ELR (cell line): Measurements from ENCODE around the gene SPEM3.
A peak's percentile ranks its signal among the peaks of the same experiment; 100 is the strongest.
"Not testable (repeated sequence)": the region's sequence is repeated elsewhere in the genome, so short reads cannot be mapped to it uniquely, and the experiment has no call there.

Source experiments
- DNase-seq: peaks from one replicate; pipeline ENCODE4 v3.0.0-alpha.2; 2015; ENCODE audit warnings: low read depth

The SPEM3 gene

DNA sequence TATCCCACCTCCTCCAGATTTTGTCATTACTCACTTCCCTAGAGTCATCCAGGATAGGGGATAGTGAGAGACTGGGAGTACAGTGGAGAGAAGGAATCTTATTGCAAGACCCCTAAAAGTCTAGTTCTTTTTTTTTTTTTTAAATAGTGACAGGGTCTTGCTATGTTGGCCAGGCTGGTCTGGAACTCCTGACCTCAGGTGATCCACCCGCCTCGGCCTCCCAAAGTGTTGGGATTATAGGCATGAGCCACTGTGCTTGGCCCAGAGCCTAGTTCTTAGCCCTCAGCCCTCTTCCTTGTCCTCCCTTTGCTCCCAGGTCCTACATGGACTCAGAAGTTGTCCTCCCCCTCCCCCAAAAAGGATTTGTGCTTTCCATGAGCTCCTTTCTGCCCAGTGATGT is 13.5 kb downstream of the SPEM3 start:
- DNase-seq, result no peak

DNA sequence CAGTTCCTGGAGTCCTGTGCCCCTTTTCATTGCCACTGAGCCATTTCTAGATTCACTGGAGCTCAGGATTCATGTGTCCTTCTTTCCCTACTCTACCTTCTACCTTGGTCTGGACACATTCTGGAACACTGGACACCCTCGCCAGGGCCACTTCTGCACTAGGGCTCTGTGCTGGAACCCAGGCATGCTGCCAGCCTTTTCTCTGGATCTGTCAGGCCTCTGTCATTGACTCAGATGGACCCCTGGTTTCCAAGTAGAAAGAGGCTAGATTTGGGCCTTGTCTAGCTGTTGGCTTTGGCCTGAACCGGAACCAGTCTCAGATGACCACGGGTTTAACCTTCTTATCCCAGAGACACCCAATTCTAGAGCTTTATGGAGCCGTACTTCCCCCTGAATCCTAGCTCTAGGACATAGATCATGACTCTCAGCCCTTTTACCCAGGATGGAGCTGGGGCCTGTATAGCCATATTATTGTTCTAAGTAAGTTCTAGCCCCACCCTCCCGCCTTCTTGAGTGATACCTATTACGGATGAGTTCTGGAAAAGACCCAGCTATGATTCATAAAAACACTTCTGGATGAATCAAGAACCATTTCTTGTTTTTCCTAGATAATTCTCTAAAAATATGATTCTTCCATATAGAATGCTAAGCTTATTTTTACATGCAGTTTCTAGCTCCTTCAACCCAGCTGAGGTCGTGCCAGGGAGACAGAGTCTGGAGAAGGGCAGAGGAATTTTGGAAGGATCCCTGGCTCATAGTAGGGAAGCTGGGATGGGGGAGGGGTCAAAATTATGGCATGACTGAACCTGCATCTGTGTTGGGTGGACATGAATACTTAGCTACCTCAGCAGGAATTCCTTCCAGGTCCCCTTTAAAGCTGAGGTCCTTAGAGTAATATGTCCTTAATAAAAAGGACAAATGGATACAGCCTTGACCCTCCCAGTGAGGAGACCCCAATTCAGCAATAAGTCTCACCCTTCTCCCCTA is 15.1 kb downstream of the SPEM3 start:
- DNase-seq, result peak; percentile 62

DNA sequence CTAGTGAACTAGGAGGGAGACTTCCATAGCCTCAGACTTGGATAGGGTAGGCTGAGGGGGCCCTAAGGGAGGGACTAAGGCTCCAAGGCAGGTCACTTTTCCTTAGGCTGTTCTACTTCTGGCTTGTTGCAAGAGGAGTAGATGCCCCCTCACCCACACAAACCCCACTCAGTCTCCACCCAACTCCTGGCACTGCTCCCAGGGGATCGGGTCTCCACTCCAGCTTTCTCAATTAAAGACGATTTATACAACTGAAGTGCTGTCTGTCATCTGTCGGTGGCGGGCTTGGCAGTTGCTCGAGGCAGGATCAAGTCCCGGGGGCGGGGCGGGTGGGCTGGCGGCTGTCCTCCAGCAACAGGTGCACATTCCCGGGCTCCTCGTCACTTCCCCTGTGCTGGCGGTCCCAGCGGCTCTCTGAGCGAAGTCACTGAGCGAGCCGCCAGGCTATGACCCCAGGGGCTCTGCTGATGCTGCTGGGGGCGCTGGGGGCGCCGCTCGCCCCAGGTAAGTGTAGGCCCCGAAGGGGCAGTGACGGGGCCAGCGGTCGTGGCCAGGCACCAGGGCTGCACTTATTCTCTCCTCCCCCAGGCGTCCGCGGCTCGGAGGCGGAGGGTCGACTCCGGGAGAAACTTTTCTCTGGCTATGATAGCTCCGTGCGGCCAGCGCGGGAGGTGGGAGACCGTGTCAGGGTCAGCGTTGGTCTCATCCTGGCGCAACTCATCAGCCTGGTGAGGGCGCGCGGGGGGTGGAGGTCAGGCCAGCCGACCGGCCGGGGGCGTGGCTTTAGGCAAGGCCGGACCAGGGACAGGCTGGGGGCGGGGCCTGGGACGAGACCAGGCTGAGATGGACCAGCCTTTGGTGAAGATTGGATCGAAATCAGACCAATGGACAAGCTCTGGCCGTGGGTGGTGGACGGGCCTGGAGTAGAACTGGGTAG is 16.3 kb downstream of the SPEM3 start, which contains the start of gene CHRNB1:
CHRNB1 (plus strand) TSS at position 380 of the 937 bp plus-strand sequence; CDS start at position 447, 67 bp downstream.
- peak; percentile 62 for DNase-seq

DNA sequence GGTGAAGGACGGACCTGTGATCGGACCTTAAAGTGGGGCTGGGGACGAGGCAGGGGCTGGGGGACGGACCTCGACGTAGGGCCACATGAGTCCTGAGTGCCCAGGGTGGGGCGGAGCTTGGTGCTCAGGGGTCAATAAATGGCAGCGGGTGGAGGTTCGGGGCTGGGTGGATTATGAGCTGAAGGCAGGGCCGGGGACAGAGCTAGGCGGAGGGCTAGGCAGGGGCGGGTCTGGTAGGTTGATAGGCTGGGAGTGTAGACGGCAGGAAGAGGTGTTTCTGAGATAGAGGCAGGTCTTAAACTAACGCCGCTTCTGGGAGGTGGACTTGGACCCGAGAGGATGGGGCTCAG is 16.9 kb downstream of the SPEM3 start:
- DNase-seq, result no peak

DNA sequence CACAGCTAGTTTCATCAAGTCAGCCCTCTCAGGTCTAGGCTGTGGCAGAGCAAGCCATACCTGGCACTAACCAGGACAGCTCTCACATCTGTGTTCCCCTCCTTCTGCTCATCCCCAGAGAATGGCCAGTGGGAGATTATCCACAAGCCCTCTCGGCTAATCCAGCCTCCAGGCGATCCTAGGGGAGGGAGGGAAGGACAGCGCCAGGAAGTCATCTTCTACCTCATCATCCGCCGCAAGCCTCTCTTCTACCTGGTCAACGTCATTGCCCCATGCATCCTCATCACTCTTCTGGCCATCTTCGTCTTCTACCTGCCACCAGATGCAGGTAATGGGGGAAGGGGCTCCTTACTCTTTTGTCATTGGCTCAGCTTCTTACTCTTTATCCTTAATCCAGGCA is 19.8 kb downstream of the SPEM3 start:
- no peak for DNase-seq

DNA sequence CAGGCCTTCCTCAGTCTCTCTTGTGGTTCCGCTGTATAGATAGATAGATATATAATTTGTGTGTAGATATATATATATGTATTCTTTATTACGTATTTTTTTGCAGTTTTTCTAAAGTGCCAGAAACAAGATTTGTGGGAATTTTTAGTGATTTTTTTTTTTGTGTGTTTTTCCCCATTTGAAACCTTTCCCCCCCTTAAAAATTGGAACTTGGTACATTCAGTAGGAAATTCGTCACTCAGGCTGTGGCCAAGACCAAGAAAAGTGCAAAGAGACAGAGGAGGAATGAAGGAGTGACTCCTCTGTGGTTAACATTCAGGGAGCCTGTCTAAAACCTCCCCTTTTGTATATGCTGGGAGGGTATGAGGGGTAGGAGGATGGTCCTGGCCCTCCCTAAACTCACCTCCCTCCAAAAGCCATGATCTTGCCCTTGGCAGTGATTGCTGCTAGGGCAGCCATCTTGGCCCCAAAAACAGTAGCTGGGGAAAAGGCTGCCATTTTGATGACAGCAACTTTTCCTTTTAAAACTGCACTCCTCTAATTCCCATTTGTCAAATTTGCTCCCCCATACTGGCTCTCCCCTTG is 31.4 kb downstream of the SPEM3 start:
- DNase-seq, result no peak

DNA sequence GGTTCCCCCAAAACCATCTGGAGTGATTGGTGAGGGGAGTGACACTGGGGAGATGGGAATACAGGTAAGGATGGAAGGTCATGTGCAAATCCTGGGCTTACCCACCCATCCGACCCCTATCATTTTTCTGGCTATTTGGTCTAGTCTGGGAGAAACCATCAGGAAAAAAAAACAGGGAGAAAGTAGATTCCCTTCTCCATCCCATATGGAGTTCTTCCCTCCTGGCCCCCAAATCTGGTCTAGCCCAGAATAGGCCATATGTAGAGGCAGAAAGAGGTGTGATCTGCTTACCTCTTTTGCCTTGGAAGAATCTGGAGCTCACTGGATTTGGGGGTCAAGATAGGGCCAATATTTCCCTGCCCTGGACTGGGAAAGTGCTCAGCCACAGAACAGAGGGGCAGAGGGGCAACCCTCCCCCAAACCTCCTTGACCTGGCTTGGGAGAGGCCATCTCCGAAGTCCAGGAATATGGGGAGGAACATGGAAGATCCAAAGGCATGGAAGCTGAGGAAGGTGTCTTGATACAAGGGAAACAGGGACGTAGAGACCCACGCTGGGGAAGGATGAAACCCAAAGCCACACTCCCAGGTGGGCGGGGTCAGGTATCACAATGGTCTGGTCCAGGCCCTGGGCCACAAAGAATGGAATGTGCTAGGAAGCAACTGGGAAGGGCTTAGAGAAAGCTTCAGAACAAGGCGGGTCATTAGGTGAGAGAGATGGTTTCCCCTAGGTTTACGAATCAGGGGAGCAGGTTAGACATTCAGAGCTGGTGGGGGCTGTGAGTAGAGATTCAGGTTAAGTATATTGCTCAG is 32.4 kb downstream of the SPEM3 start:
- DNase-seq, result no peak

DNA sequence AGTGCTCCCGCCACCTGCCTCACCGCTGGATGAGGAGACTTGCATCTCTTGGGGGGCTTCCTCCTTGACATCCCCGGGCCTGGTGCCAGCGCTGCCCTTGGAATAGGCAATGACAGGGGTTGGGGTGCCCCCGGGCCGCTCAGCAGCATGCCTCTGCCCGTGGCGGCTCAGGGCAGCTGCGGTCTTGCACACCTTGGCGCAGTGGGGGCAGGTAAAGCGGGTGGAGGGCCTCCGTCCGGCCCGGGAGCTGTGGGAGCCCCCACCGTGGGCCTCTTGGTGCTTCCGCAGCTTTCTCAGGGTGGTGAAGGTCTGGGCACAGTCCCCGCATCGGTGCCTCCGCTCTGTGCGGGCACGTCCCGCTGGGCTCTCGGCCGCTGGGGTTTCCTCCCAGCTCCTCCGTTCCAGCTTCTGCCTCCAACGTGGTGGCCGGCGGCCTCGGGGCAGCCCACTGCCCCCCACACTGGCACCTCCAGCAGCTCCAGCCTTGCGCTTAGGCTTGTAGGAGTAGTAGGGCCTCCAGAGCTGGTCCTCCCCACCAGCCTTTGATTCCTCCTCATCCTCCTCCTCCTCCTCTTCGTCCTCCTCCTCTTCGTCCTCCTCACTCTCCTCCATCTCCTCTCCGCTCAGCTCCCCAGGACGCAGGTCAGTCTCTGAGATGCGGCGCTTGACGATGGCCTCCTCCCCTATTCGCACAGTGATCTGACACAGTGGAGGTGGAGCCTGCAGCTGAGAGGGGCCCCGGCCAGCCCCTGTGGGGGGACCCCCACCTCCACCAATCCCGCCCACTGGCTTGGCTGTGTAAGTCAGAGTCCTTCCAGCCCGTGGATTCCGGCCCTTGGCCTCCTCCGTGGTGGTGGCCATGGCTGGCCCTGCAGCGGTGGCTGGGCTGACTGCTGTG is 34.1 kb downstream of the SPEM3 start:
- DNase-seq, result no peak

DNA sequence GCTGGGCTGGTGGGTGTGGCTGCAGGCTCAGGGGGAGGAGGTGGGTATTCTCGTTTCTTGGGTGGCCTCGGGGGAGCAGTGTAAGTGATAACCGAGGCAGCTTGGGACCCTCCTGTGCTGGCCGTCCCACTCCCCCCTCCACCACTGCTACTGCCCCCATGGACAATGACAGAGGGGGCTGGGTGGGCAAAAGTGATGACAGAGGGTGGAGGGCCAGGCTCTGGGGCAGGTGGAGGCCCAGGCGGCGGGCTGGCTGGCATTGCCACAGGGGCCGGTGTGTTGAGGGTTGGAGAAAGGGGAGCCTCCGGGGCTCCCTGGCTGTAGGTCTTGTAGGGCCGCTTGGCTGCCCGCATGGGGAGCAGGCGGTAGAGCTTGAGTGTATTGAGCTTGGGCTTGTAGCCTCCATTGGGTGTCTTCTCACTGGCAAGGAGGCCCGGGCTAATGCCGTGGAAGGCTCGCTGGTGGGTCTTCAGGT is 34.8 kb downstream of the SPEM3 start:
- no peak for DNase-seq

DNA sequence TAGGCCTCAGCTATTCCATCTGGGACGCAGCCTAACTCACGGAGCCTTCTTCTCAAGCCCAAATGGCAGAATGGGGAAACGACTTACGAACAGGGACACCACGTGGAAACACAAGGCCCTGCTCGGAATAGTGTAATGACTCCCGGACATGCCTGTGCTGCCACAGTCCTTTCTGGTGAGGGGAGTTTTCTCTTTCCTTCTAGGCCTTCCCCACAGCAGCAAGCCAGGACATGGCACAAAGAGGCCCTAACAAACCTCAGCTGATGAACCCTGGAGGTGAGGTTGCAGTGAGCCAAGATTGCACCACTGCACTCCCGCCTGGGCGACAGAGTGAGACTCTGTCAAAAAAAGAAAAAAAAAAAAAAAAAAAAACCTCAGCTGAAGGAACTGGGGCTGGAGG is 35.4 kb downstream of the SPEM3 start:
- DNase-seq, result no peak

DNA sequence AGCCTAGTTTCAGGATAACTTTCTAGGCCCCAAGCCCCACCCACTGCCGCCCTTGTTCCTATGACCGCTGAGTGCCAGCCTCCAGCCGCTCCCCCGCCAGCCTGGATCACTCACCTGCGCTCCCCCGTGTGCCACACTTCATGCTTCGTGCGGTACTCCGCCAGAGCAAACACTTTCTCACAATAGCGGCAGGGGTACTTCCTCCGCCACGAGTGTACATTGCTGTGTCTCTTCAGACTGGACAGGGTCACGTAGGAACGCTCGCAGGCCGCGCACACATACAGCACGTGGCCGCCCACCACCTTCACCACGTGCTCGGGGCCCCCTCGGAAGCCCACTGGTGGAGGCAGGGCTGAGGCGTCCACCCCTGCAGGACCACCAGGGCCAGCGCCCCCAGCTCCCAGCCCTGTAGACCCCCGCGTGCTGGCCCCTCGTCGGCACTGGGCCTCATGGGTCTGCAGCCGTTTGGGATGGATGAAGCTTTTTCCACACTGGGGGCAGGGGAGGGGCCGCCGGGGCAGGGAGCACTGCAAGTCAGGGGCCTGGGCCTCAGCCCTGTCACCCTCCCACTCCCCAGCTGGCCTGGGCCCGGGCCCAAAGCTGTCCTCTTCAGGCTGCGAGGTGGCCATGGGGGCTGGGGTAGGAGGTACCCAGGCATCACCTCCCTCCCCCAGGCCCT is 37.1 kb downstream of the SPEM3 start:
- no peak for DNase-seq

DNA sequence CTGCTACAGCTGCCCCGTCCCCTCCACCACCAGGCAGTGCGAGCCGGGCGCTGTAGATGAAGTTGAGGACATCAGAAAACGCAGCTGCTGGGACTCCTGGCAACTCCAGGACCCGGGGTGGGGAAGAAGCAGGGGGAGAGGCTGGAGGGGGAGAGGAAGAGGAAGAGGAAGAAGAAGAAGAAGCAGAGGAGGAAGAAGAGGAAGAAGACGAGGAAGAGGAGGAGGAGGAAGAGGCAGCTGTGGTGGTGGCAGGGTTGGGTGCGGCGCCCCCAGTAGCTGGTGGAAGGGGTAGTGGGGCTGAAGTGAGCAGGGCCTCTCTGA is 37.6 kb downstream of the SPEM3 start:
- DNase-seq, result no peak

DNA sequence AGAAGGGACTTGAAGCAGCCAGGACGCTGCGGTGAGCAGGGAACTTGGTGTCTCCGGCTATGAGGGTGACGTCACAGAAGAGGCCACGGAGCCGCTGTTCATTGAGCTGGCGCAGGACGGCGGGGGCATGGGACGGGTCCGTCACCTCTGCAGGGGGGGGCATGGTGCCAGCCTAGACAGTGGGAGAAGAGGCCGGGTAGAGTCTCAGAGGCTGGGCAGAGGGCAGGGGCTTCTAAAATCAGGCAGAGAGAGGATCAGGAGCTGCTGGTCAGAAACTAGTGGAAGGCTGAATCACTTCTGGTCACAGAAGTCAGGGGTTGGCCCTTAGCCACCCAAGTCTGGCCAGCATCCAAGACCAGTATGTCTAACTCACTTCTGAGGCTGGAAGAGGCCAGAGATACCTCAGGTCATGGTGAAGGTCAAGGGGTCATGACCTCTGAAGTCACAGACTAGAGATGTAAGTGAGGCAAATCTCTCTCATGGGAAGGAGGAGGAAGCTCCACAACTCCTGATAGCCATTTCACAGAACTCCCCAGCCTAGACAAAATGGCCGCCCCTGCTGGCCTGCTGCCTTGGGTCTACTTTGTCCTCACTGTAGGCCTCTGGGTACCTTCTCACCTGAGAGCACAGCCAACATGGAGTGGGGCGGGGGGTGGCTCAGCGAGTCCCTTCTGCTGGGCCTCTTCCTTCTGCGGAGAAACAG is 38.1 kb downstream of the SPEM3 start:
- DNase-seq, result peak; percentile 68

DNA sequence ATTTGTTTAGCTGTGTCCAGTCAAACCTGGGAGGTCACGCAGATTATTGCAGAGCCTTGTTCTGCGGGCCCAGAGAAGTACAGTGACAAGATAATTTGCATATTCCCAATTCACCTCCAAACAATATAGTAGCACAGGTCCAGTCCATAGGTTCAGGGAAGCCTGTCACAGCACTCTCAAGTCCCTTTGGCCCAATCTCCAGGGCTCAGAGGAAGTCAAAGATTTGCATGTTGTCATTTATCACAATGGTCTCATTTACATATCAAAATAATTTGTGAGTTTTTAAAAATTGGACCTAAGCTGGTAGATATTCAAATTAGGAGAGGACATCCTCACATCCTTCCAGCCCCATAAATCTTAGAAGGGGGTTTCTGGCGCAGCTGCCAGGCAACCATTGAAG is 38.8 kb downstream of the SPEM3 start:
- no peak for DNase-seq

DNA sequence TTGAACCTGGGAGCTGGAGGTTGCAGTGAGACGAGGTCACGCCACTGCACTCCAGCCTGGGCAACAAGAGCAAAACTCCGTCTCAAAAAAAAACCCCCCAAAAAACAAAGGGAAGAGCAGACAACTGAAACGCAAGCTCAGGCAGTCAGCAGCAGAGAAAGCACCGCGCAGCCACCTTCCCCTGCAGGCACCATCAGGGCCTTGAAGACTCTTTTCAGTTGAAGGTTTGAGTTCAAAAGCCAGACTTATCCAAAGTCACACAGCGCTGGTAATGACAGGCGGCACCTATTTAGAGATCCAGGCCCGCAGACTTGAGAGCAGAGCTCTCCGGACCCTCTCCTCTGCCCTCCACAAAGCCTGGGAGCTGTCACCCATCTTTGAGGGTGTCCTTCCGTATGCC is 39.6 kb downstream of the SPEM3 start:
- no peak for DNase-seq

DNA sequence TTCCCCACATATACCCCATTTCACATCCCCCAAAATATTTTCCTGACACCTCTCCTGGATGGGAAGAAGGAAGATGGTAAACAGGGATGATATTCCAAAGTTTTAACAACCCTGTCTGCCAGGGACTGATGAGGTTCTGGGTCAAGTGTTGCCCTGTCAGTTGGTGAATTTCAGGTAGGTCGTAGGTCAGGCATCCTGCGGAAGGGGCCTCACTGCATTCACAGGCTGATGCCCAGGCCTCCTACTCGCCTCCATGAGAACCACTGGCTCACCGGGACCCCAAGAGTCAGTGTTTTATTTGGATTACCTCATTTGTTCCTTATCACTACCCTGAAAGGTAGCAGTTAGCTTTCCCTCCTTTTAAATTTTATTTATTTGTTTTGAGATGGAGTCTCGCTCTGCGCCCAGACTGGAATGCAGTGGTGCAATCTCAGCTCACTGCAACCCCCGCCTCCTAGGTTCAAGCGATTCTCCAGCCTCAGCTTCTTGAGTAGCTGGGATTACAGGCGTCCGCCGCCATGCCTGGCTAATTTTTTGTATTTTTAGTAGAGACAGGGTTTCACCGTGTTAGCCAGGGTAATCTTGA is 40.2 kb downstream of the SPEM3 start:
- DNase-seq, result no peak

DNA sequence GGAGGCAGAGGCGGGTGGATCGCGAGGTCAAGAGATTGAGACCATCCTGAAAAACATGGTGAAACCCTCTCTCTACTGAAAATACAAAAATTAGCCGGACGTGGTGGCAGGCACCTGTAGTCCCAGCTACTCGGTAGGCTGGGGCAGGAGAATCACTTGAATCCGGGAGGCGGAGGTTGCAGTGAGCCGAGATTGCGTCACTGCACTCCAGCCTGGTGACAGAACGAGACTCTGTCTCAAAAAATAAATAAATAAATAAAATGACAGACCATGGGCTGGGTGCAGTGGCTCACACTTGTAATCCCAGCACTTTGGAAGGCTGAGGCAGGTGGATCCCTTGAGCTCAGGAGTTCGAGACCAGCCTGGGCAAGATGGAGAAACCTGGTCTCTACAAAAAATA is 41.2 kb downstream of the SPEM3 start:
- not testable (repeated sequence) for DNase-seq

DNA sequence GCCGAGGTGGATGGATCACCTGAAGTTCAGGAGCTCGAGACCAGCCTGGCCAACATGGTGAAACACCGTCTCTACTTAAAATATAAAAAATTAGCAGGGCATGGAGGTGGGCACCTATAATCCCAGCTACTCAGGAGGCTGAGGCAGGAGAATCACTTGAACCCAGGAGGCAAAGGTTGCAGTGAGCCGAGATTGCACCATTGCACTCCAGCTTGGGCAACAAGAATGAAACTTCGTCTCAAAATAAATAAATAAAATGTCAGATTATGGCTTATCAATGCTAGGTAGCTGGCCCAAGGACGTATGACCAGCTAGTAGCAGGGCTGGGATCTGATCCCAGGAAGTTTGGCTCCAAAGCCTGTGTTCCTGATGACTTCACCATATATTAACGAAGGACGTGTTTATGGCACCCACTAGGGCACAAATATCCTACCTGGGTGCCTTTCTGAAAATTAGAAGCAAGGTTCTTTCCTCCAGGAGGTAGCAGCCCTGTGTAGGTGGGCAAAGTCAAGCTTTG is 41.9 kb downstream of the SPEM3 start:
- DNase-seq, result not testable (repeated sequence)

DNA sequence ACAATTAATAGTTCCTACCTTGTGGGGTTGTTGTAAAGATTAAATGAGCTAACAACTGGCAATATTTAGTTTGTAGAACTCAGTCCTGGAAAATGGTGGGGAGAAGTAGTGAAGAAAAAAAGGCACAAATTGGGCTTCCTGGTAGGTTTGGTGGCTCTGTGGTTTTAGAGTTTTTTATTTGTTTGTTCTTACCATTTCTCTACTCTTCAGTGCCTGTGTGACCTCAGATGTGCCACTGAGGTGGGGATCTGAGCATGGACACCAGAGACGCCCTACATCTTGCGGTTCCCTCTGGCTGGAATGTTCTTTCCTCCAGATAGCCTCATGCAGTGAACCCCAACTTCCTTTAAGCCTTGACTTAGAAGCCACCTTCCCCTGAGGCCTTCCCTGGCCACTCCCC is 43.1 kb downstream of the SPEM3 start:
- DNase-seq, result no peak
